NCI-H1048 (cell line): ENCODE results near the gene KIFC1.
A peak's percentile ranks its signal among the peaks of the same experiment; 100 is the strongest.
"Not testable (repeated sequence)": the region's sequence is repeated elsewhere in the genome, so short reads cannot be mapped to it uniquely, and the experiment has no call there.

Experiments used
- DNase-seq: peaks from one replicate; lab custom pipeline; 2025; lab: John Stamatoyannopoulos, UW

The KIFC1 gene, protein sequence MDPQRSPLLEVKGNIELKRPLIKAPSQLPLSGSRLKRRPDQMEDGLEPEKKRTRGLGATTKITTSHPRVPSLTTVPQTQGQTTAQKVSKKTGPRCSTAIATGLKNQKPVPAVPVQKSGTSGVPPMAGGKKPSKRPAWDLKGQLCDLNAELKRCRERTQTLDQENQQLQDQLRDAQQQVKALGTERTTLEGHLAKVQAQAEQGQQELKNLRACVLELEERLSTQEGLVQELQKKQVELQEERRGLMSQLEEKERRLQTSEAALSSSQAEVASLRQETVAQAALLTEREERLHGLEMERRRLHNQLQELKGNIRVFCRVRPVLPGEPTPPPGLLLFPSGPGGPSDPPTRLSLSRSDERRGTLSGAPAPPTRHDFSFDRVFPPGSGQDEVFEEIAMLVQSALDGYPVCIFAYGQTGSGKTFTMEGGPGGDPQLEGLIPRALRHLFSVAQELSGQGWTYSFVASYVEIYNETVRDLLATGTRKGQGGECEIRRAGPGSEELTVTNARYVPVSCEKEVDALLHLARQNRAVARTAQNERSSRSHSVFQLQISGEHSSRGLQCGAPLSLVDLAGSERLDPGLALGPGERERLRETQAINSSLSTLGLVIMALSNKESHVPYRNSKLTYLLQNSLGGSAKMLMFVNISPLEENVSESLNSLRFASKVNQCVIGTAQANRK

DNA sequence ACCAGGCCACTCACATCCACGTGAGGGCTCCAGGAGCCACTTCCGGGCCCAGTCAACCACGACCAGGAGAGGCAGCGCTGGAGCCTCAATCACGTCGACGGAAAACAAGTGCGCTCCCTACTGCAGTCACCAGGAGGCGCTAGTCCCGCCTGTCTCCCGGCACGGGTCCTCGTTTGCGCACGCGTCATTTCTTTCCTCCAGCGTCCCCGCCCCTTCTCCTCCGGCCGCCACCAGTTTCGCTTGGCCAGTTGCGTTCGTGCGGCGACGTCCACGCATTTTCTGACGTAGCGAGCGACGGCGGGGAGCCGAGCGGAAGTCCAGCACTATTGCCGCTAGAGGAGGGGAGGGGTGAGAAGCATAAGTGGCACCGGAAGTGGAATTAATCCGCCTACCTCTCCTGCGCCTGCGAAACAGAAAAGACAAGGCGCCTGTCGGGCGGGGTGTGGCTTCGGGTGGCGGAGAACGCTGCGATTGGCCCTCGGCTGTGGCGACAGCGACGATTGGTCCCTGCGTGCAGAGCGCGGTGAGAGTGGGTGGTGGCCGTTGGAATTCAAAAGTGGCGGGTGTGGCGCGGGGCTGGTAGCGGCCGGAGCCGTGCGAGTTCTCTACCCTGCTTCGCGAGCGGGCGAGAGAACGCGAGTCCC is at the start of gene KIFC1:
TSS of gene KIFC1 (plus strand) at position 546 of the 644 bp plus-strand sequence. CDS start 163 bp downstream, outside the sequence.
- DNase-seq: peak; percentile 98

DNA sequence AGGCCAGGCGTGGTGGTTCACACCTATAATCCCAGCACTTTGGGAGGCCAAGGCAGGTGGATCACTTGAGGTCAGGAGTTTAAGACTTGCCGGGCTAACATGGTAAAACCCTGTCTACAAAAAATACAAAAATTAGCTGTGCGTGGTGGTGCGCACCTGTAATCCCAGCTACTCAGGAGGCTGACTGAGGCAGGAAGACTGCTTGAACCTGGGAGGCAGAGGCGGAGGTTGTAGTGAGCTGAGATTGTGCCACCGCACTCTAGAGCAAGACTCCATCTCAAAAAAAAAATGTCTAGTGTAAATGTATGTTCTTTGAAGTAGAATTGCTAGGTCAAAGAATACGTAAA is 48.0 kb upstream of the KIFC1 start:
- DNase-seq: not testable (repeated sequence)

DNA sequence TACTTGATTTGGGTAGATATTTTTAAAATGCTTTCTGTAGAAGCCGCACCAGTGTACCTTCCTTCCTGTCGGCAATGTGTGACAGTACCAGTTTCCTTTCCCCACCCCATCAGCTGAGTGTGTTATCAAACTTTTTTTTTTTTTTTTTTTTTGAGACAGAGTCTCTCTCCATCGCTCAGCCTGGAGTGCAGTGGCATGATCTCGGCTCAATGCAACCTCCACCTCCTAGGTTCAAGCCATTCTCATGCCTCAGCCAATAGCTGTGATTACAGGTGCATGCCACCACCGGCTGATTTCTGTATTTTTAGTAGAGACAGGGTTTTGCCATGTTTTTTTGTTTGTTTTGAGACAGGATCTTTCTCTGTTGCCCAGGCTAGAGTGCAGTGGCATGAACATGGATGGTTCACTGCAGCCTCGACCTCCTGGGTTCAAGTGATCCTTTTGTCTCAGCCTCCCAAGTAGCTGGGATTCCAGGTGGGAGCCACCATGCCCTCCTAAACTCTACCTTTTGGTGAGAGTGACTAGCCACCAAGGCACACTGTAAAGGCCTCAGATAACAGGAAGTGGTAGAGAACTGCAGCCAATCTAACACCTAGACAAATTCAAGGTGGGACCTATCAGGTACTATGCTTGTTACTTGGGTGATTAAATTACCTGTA is 47.5 kb upstream of the KIFC1 start:
- no peak for DNase-seq

- DNase-seq: peak; percentile 34
These were observed 46.6 kb upstream of the KIFC1 start for GRCh38 chr6:33344701-33345697.

- not testable (repeated sequence) for DNase-seq
These were observed 44.7 kb upstream of the KIFC1 start for GRCh38 chr6:33346972-33347371.

- DNase-seq: no peak
These were observed 43.8 kb upstream of the KIFC1 start for GRCh38 chr6:33347816-33348215.

DNA sequence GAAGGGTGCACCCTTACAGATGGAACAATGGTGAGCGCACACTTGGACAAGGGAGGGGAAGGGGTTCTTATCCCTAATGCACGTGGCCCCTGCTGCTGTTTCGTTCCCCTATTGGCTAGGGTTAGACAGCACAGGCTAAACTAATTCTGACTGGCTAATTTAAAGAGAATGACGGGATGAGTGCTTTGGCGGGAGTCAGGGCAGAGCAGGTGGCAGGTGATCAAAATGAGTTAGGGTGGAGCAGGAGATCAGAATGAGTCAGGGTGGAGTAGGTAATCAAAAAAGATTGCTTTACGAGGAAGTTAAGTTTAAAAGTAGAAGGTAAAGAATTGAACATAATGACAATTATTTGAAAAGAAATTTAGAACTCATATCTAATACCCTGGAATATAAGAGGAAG is 35.8 kb upstream of the KIFC1 start:
- DNase-seq: not testable (repeated sequence)

- no peak for DNase-seq
These were observed 35.3 kb upstream of the KIFC1 start for GRCh38 chr6:33356295-33356694.

DNA sequence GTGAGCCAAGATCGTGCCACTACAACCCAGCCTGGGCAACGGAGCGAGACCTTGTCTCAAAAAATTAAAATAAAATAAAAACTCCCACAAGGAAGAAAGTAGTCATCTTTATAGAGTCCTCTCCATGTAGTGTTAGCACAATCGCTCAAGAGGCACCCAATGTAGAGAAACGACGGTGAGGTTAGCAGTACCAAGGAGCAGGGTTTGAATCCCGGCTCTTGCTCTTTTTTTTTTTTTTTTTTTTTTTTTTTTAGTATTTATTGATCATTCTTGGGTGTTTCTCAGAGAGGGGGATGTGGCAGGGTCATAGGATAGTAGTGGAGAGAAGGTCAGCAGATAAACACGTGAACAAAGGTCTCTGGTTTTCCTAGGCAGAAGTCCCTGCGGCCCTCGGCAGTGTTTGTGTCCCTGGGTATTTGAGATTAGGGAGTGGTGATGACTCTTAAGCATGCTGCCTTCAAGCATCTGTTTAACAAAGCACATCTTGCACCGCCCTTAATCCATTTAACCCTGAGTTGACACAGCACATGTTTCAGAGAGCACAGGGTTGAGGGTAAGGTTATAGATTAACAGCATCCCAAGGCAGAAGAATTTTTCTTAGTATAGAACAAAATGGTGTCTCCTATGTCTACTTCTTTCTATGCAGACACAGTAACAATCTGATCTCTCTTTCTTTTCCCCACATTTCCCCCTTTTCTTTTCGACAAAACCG is 34.3 kb upstream of the KIFC1 start:
- DNase-seq: not testable (repeated sequence)

DNA sequence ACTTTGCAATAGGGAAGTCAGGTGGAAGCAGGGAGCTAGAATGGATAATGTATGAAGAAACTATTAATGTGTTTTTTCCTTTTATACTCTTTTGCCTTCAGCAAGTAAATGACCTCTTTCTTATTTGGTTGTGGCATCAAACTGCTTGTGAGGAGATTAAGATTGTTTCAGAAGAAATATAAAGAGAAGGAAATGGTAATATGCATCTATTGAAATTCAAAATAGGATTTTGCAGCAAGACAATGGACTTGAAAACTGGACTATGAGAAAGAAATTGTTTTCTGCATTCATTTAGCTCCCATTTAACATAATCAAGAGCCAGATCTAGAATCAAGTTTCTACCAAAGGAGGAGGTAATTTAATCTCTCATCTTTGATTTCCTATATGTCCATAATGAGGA is 32.3 kb upstream of the KIFC1 start:
- no peak for DNase-seq

GRCh38 chr6:33363486-33363885 is 28.1 kb upstream of the KIFC1 start:
- DNase-seq: not testable (repeated sequence)

DNA sequence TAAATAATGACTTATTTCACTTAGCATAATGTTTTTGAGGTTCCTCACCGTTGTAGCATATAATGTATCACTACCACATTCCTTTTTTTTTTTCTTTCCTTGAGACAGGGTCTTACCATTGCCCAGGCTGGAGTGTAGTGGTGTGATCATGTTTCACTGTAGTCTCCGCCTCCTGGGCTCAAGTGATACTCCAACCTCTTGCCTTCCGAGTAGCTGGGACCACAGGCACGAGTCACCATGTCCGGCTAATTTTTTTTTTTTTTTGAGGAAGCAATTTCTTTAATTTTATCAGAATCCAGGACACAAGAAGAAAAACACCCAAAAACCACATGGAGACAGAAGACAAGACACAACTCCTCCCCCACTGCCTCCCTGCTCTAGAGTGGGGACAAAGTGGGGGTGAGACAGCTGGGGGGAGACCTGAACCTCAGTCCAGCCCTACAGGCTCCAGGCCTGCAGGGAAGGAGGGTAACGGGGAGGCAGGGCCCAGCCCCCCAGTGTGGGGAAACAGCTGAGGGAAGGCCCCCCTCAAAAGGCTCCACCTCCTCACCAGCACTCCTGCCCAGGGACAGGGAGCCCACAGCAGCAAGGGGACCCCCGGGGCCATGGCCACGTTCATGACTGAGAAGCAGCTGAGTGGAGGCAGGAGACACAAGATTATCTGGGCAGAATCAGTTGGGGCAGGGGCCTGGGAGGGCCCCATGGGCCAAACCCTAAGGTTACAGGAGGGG is 27.0 kb upstream of the KIFC1 start:
- DNase-seq: not testable (repeated sequence)

DNA sequence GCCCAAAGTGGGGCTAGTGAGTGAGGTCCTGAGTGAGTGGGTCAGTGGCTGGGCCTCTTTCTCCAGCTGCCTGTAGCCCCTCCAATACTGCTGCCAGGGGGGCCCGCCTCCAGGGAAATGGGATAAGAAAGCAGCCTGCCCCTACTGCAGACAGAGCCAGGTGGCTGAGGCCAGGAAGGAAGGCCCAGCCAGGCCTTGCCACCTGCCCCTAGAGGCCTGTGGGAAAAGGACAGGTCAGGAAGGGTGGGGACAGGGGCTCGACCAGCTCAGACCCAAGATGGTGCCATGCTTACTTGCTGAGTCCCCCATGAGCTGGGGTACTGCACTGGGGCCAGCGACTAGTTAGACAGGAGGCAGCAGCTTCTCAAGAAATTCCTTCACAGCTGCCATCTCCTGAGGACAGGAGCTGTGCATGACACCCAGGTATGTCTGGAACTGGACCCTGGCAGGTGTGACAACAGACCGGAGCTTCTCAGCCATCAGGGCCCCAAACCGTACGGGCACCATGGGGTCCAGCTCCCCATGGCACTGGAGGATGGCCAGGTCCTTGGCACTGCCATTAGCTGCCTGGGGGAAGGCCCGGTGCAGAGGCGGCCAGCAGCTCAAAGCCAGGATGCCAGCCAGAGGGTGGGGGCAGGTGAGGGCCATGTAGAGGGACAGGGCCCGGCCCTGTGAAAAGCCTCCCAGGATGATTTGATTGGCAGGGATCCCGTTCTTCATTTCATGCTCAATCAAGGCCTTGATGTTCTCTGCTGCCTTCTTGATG is 26.2 kb upstream of the KIFC1 start:
- not testable (repeated sequence) for DNase-seq

DNA sequence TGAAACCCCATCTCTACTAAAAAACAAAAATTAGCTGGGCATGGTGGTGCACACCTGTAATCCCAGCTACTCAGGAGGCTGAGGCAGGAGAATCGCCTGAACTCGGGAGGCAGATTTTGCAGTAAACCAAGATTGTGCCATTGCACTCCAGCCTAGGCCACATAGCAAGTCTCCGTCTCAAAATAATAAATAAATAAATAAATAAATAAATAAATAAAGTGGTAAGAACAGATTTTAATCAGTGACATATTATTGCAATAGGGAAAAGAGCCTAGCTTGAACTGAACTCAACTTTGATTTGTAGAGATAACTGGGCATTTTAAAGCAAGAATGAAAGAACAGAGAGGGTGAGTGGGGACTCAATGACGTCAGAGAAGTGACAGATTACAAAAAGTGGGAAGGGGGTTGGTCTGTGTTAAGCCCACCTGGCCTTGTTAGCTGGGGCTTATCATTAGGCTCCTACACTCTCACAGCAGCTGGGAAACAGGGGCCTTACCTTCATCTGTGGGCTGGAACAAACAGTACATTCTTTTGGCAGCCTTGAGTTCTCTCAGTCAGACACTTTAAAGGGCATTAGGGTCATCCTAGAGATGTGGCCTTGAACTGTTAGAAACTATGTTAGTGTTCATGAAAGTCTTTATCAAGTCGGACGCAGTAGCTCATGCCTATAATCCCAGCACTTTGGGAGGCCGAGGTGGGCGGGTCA is 24.5 kb upstream of the KIFC1 start:
- no peak for DNase-seq

- not testable (repeated sequence) for DNase-seq
These were observed 24.0 kb upstream of the KIFC1 start for GRCh38 chr6:33367715-33368025.

- DNase-seq: not testable (repeated sequence)
These were observed 19.7 kb upstream of the KIFC1 start for GRCh38 chr6:33371901-33372300.

GRCh38 chr6:33372526-33373123 is 19.0 kb upstream of the KIFC1 start:
- no peak for DNase-seq
